IMR-90 (cell line): Measurements from ENCODE around the gene RAB39B. TPM values are rescaled to one million over a fixed set of nuclear protein-coding genes. Genes with fewer than 3 reads are reported as not detected.

Experiments
- ATAC-seq: fragments of 200-7000 bp; cut with Tn5 transposase; 2 replicates; pipeline ENCODE4 v1.9.1; 2020; ENCODE audit warnings: low read depth, mild to moderate bottlenecking, moderate library complexity
- BruUV-seq: library from RNA; stranded (reverse); fragments of 400-500 nt; replicated peaks from 2 replicates; lab custom pipeline; 2021; lab: Mats Ljungman, UMichigan
- CTCF ChIA-PET: fragments of 300-600 bp; formaldehyde crosslinking; extraction: SDS; loops from one replicate; lab custom pipeline; 2021; ENCODE audit warnings: antibody characterized with exemption; lab: Yijun Ruan, JAX
- POLR2A ChIA-PET: fragments of 300-600 bp; sonication (Branson Sonifier 250); formaldehyde crosslinking; loops from one replicate; lab custom pipeline; 2022; ENCODE audit warnings: antibody characterized with exemption; ENCODE audit not compliant: unreplicated experiment; lab: Charles Lee
- DNase-seq: peaks from one replicate; pipeline ENCODE4 v3.0.0; 2013
- H2AFZ ChIP-seq: replicated peaks from 2 replicates; pipeline ENCODE3; 2013; ENCODE audit warnings: low read length, mild to moderate bottlenecking; ENCODE audit not compliant: poor library complexity
- H2AK5ac ChIP-seq: 2 replicates; pipeline ENCODE4 v1.6.1; 2013; ENCODE audit warnings: low read depth, low read length, inconsistent platforms
- H2AK9ac ChIP-seq: replicated peaks from 2 replicates; pipeline ENCODE3; 2013; ENCODE audit warnings: mild to moderate bottlenecking, low read depth, low read length, moderate library complexity; ENCODE audit not compliant: poor library complexity
- H2BK120ac ChIP-seq: 2 replicates; pipeline ENCODE4 v1.6.1; 2013; ENCODE audit warnings: low read depth, low read length, inconsistent platforms
- H2BK15ac ChIP-seq: 3 replicates; pipeline ENCODE4 v1.6.1; 2013; ENCODE audit warnings: low read depth, low read length, inconsistent platforms
- H2BK20ac ChIP-seq: 2 replicates; pipeline ENCODE4 v1.6.1; 2013; ENCODE audit warnings: low read depth, mild to moderate bottlenecking, inconsistent platforms, low read length, moderate library complexity
- H2BK5ac ChIP-seq: 2 replicates; pipeline ENCODE4 v1.6.1; 2013; ENCODE audit warnings: mild to moderate bottlenecking, low read depth, low read length, inconsistent platforms; ENCODE audit not compliant: poor library complexity, severe bottlenecking
- H3K14ac ChIP-seq: replicated peaks from 2 replicates; pipeline ENCODE4 v1.6.1; 2013; ENCODE audit warnings: low read depth, low read length, inconsistent platforms
- H3K18ac ChIP-seq: 2 replicates; pipeline ENCODE4 v1.6.1; 2013; ENCODE audit warnings: low read depth, low read length, control low read depth
- H3K23ac ChIP-seq: 2 replicates; pipeline ENCODE4 v1.6.1; 2013; ENCODE audit warnings: low read depth, low read length, inconsistent platforms
- H3K27ac ChIP-seq: 2 replicates; pipeline ENCODE4 v1.5.1; 2013; ENCODE audit warnings: mild to moderate bottlenecking, control low read depth, low read length; ENCODE audit not compliant: insufficient read depth
- H3K27me3 ChIP-seq: 2 replicates; pipeline ENCODE4 v1.6.1; 2013; ENCODE audit warnings: low read length; ENCODE audit not compliant: control insufficient read depth, insufficient read depth
- H3K36me3 ChIP-seq: 2 replicates; pipeline ENCODE4 v1.6.1; 2013; ENCODE audit warnings: low read length, mixed read lengths; ENCODE audit not compliant: control insufficient read depth, insufficient read depth
- H3K4ac ChIP-seq: 2 replicates; pipeline ENCODE4 v1.6.1; 2013; ENCODE audit warnings: low read depth, low read length, inconsistent platforms
- H3K4me1 ChIP-seq: 2 replicates; pipeline ENCODE4 v1.6.1; 2013; ENCODE audit warnings: low read length, mixed read lengths; ENCODE audit not compliant: control insufficient read depth, insufficient read depth
- H3K4me2 ChIP-seq: 2 replicates; pipeline ENCODE4 v1.6.1; 2013; ENCODE audit warnings: low read depth, mild to moderate bottlenecking, control low read depth, low read length, moderate library complexity
- H3K4me3 ChIP-seq: 2 replicates; pipeline ENCODE4 v1.5.1; 2013; ENCODE audit warnings: low read depth, mild to moderate bottlenecking, control low read depth, low read length, moderate library complexity; ENCODE audit not compliant: insufficient read depth
- H3K56ac ChIP-seq: 2 replicates; pipeline ENCODE4 v1.6.1; 2013; ENCODE audit warnings: low read length, inconsistent platforms; ENCODE audit not compliant: insufficient read depth; ENCODE audit errors: extremely low read depth
- H3K79me1 ChIP-seq, 2 experiments: 2 replicates each; pipeline ENCODE4 v1.6.1; 2013; ENCODE audit warnings: low read length in 2 of 2, inconsistent platforms in 1 of 2, low read depth in 1 of 2
- H3K9ac ChIP-seq: 2 replicates; pipeline ENCODE4 v1.6.1; 2013; ENCODE audit warnings: low read depth, low read length, control low read depth
- H3K9me1 ChIP-seq: 2 replicates; pipeline ENCODE4 v1.6.1; 2013; ENCODE audit warnings: low read length, inconsistent platforms; ENCODE audit not compliant: insufficient read depth
- H3K9me3 ChIP-seq: 2 replicates; pipeline ENCODE4 v1.6.1; 2013; ENCODE audit warnings: low read length; ENCODE audit not compliant: control insufficient read depth, insufficient read depth
- H4K20me1 ChIP-seq: 2 replicates; pipeline ENCODE4 v1.6.1; 2013; ENCODE audit warnings: low read length, inconsistent platforms; ENCODE audit not compliant: insufficient read depth
- H4K5ac ChIP-seq: 2 replicates; pipeline ENCODE4 v1.6.1; 2013; ENCODE audit warnings: mild to moderate bottlenecking, low read depth, low read length, control low read depth
- H4K8ac ChIP-seq, 2 experiments: 2 replicates each; pipeline ENCODE4 v1.6.1; 2013; ENCODE audit warnings: low read depth in 2 of 2, low read length in 2 of 2, control low read depth in 1 of 2, inconsistent platforms in 1 of 2
- H4K91ac ChIP-seq: 2 replicates; pipeline ENCODE4 v1.6.1; 2013; ENCODE audit warnings: low read depth, low read length, inconsistent platforms; ENCODE audit not compliant: insufficient read depth
- CEBPB ChIP-seq: IDR thresholded peaks from 2 replicates; pipeline ENCODE4 v1.6.1; 2012; ENCODE audit warnings: low read depth, low read length, improper control_type of control experiment
- CHD1 ChIP-seq: IDR thresholded peaks from 2 replicates; pipeline ENCODE4 v1.6.1; 2012; ENCODE audit warnings: low read depth, low read length, improper control_type of control experiment
- MAZ ChIP-seq: IDR thresholded peaks from 2 replicates; pipeline ENCODE4 v1.6.1; 2012; ENCODE audit warnings: low read depth, mild to moderate bottlenecking, low read length, improper control_type of control experiment, moderate library complexity, borderline replicate concordance
- MXI1 ChIP-seq: IDR thresholded peaks from 2 replicates; pipeline ENCODE4 v1.6.1; 2012; ENCODE audit warnings: low read depth, mild to moderate bottlenecking, low read length, moderate library complexity, borderline replicate concordance
- NFE2L2 ChIP-seq: fragments of 150-350 bp; IDR thresholded peaks from 2 replicates; pipeline ENCODE4 v1.6.1; 2016; ENCODE audit warnings: low read depth, mild to moderate bottlenecking, low read length
- POLR2A ChIP-seq: IDR thresholded peaks from 2 replicates; pipeline ENCODE4 v1.6.1; 2012; ENCODE audit warnings: mild to moderate bottlenecking, low read depth, low read length
- RAD21 ChIP-seq: IDR thresholded peaks from 2 replicates; pipeline ENCODE4 v1.6.1; 2012; ENCODE audit warnings: low read length, improper control_type of control experiment
- RCOR1 ChIP-seq: IDR thresholded peaks from 2 replicates; pipeline ENCODE4 v1.6.1; 2012; ENCODE audit warnings: mild to moderate bottlenecking, low read length, improper control_type of control experiment; ENCODE audit not compliant: insufficient replicate concordance
- RFX5 ChIP-seq: IDR thresholded peaks from 2 replicates; pipeline ENCODE4 v1.8.0; 2012; ENCODE audit warnings: low read depth, mild to moderate bottlenecking, low read length, moderate library complexity
- dilution Hi-C: fragments of 300-500 bp; cut with HindIII; formaldehyde crosslinking; loops from one replicate; pipeline ENCODE4 v1.14.3; 2018; ENCODE audit warnings: low sequenced_read_pairs; ENCODE audit not compliant: unreplicated experiment
- in situ Hi-C: fragments of 300-500 bp; cut with MboI; formaldehyde crosslinking; loops from 3 replicates; pipeline ENCODE4 v1.14.3; 2019; ENCODE audit warnings: low sequenced_read_pairs, inconsistent platforms, mixed read lengths
- intact Hi-C: fragments of 100-400 bp; cut with micrococcal nuclease; formaldehyde crosslinking; loops from 2 replicates; pipeline ENCODE4 v1.10.0; 2022
- polyA plus RNA-seq, 3 experiments: library from polyadenylated mRNA; depleted of rRNA; stranded (reverse); fragments of >200 nt; gene quantifications; 2 replicates each; pipeline ENCODE4 v1.2.3, GENCODE V29; 2012; ENCODE audit warnings: low replicate concordance in 1 of 3
- total RNA-seq: library from RNA; depleted of rRNA; stranded (reverse); fragments of >200 nt; gene quantifications from 2 replicates; pipeline ENCODE4 v1.2.3, GENCODE V29; 2012
- TF ChIP-seq, protein P1 (sequence below): conservative IDR thresholded peaks from 2 replicates; pipeline ENCODE4 v1.5.1; 2012; ENCODE audit warnings: mild to moderate bottlenecking, low read depth, low read length, improper control_type of control experiment
- TF ChIP-seq, protein P2 (sequence below): fragments of 150-350 bp; IDR thresholded peaks from 2 replicates; pipeline ENCODE4 v1.6.1; 2017; ENCODE audit warnings: mild to moderate bottlenecking, antibody characterized with exemption, low read length, low read depth
- TF ChIP-seq, protein P3 (sequence below): fragments of 150-350 bp; IDR thresholded peaks from 2 replicates; pipeline ENCODE4 v1.6.1; 2016; ENCODE audit warnings: low read depth, mild to moderate bottlenecking, low read length, moderate library complexity, borderline replicate concordance

RAB39B gene
- total and polyA plus RNA-seq, 2 of the 4 experiments (the other 2 are of a cell fraction), result 0.29 to 0.54 TPM

DNA sequence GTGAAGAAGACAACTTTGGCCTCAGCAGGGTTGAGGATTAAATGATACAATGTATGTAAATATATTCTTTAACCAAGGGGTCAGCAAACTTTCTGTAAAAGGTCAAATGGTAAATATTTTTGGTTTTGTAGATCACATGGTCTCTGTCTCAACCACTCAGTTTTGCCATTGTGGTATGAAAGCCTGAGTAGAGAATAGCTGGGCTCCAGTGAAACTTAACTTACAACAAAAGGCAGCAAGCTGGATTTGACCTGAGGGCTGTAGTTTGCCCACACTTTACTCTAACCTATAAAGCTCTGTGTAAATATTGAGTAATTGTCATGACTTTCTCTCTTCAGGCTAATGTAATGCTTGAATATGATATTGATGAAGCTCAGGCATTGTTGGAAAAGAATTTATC is 28.4 kb downstream of the RAB39B start:
- no peak overlapping the region for H3K23ac ChIP-seq
- H3K9me3 ChIP-seq, result no peaks in the 10 kb centered on the region
- H2BK15ac ChIP-seq, result no peak overlapping the region
- dilution Hi-C loops (no loop called here), in situ Hi-C loops (no loop called here), intact Hi-C loops (no loop called here)
- H2BK120ac ChIP-seq, result no peak overlapping the region
- no peak for ATAC-seq
- no peak overlapping the region for H3K56ac ChIP-seq
- ChIA-PET POLR2A (no interaction called here), CTCF (interaction anchor here (0.6 kb wide), 1 partner anchor 9 kb away, joined by 4 read pairs; no protein-coding TSS in a partner anchor)
- no peak overlapping the region for H2AK5ac ChIP-seq
- DNase-seq, result no peak
- H3K4ac ChIP-seq, result no peak overlapping the region
- H3K14ac ChIP-seq, result no peak overlapping the region
- H3K9me1 ChIP-seq, result no peaks in the 10 kb centered on the region
- H3K79me1 ChIP-seq, result no peaks in the 10 kb centered on the region; a peak in 2 of 4 replicates
- H3K18ac ChIP-seq, result no peak overlapping the region
- no peak overlapping the region for H3K4me3 ChIP-seq
- no peak overlapping the region for H3K27ac ChIP-seq
- H3K9ac ChIP-seq, result no peak overlapping the region
- no peak overlapping the region for H2AFZ ChIP-seq
- H2BK5ac ChIP-seq, result no peak overlapping the region
- no peak overlapping the region for H4K8ac ChIP-seq
- no peak overlapping the region for H2AK9ac ChIP-seq
- no peaks in the 10 kb centered on the region for H3K27me3 ChIP-seq
- no peak overlapping the region for H4K91ac ChIP-seq
- H2BK20ac ChIP-seq, result no peak overlapping the region
- H4K20me1 ChIP-seq, result no peaks in the 10 kb centered on the region; the same call in 1 of the 2 replicates
- H3K4me2 ChIP-seq, result no peak overlapping the region
- no TSS peak for BruUV-seq
- H4K5ac ChIP-seq, result no peak overlapping the region
- TF ChIP-seq CEBPB, result no peak
- no peak for TF ChIP-seq RAD21
- TF ChIP-seq, protein P1, sequence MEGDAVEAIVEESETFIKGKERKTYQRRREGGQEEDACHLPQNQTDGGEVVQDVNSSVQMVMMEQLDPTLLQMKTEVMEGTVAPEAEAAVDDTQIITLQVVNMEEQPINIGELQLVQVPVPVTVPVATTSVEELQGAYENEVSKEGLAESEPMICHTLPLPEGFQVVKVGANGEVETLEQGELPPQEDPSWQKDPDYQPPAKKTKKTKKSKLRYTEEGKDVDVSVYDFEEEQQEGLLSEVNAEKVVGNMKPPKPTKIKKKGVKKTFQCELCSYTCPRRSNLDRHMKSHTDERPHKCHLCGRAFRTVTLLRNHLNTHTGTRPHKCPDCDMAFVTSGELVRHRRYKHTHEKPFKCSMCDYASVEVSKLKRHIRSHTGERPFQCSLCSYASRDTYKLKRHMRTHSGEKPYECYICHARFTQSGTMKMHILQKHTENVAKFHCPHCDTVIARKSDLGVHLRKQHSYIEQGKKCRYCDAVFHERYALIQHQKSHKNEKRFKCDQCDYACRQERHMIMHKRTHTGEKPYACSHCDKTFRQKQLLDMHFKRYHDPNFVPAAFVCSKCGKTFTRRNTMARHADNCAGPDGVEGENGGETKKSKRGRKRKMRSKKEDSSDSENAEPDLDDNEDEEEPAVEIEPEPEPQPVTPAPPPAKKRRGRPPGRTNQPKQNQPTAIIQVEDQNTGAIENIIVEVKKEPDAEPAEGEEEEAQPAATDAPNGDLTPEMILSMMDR, result no peak
- TF ChIP-seq, protein P2, sequence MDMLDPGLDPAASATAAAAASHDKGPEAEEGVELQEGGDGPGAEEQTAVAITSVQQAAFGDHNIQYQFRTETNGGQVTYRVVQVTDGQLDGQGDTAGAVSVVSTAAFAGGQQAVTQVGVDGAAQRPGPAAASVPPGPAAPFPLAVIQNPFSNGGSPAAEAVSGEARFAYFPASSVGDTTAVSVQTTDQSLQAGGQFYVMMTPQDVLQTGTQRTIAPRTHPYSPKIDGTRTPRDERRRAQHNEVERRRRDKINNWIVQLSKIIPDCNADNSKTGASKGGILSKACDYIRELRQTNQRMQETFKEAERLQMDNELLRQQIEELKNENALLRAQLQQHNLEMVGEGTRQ, result no peak
- TF ChIP-seq POLR2A, result no peak
- TF ChIP-seq NFE2L2, result no peak
- TF ChIP-seq, protein P3, sequence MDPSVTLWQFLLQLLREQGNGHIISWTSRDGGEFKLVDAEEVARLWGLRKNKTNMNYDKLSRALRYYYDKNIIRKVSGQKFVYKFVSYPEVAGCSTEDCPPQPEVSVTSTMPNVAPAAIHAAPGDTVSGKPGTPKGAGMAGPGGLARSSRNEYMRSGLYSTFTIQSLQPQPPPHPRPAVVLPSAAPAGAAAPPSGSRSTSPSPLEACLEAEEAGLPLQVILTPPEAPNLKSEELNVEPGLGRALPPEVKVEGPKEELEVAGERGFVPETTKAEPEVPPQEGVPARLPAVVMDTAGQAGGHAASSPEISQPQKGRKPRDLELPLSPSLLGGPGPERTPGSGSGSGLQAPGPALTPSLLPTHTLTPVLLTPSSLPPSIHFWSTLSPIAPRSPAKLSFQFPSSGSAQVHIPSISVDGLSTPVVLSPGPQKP, result no peak
- no peak for TF ChIP-seq CHD1
- TF ChIP-seq RCOR1, result no peak
- no peak for TF ChIP-seq RFX5
- no peak for TF ChIP-seq MXI1
- TF ChIP-seq MAZ, result no peak
- no peaks in the 10 kb centered on the region for H3K4me1 ChIP-seq
- peaks cover 6% of the 10 kb centered on the region for H3K36me3 ChIP-seq
